GM12801 (cell line): ENCODE measurements around the gene OPCML.

ENCODE experiments used
- TF ChIP-seq, protein P1 (sequence below): IDR thresholded peaks from one replicate; pipeline ENCODE4 v1.5.1; 2011; ENCODE audit warnings: control low read depth; ENCODE audit not compliant: insufficient read length; ENCODE audit errors: extremely low read depth

The OPCML gene

DNA sequence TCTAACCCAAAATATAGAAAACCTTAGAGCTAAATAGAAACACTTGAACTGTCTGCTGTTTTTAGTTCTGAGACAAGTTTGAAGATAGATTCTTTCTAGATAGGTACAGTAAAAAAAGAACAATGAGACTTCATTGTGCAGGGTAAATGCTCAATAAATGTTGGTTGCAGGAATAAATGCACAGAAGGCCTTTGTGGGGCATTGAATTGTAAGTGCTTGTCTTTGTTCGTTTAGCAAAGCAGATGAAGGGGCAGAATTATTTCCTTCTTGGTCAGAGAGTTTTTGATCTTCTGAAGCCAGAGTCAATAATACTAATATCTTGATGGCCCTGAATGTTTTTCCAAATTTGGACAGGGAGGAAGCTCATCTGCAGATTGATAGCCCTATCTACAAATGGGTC, 340.4 kb downstream of the OPCML start:
- TF ChIP-seq, protein P1, sequence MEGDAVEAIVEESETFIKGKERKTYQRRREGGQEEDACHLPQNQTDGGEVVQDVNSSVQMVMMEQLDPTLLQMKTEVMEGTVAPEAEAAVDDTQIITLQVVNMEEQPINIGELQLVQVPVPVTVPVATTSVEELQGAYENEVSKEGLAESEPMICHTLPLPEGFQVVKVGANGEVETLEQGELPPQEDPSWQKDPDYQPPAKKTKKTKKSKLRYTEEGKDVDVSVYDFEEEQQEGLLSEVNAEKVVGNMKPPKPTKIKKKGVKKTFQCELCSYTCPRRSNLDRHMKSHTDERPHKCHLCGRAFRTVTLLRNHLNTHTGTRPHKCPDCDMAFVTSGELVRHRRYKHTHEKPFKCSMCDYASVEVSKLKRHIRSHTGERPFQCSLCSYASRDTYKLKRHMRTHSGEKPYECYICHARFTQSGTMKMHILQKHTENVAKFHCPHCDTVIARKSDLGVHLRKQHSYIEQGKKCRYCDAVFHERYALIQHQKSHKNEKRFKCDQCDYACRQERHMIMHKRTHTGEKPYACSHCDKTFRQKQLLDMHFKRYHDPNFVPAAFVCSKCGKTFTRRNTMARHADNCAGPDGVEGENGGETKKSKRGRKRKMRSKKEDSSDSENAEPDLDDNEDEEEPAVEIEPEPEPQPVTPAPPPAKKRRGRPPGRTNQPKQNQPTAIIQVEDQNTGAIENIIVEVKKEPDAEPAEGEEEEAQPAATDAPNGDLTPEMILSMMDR, result no peak

DNA sequence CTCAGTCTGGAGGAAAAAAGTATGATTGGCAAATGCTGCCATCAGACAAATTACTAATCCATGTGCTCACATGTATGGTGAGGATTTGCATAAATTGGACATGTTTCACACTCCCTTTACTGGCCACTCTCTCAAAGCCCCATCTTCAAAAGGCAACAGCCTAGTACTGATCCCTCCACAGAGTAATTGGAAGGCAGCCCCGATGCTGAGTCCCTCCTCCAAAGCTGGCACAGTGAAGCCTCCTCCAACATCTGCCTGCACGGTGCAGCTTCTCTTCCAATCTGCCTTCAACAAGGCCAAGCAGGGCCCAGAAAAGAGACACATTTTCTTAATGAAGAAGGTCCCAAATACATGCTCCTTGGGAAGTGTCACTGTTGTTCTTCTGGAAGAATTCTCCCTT, 350.6 kb downstream of the OPCML start:
- TF ChIP-seq, protein P1, result no peak

DNA sequence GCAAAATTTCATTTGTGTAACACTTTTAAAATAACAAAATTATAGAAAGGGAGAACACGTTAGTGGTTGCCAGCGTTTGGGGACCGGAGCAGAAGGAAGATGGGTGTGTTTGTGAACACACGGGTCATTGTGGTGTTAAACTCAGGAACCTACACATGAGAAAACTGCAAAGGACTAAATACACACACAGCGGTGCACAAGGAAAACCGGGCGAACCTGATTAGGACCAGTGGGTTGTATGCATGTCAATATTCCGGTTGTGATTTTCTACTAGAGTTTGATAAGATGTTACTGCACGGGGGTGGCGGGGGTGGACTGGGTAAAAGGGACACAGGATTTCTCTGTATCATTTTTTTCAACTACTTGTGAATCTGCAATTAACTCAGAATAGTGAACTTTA, 351.2 kb downstream of the OPCML start:
- TF ChIP-seq, protein P1, result no peak

DNA sequence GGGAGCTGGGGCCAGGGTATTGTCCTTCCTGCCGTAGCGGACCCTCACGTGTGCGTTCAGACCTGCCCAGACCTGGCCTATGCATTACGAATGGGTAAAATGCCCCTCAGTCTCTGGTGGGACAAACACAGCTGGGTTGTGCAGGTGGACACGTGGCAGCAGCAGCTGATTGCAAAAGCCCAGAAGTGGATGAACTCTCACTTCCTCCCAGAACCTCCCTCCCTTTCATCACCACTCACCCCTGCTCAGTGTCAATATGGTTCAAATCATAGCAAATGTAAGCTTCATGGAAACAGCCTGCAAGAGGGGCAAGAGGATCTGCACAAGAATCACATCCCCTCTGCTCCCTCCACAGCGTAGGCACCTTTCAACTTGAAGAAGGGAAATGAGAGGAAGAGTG, 352.1 kb downstream of the OPCML start:
- TF ChIP-seq, protein P1, result no peak

DNA sequence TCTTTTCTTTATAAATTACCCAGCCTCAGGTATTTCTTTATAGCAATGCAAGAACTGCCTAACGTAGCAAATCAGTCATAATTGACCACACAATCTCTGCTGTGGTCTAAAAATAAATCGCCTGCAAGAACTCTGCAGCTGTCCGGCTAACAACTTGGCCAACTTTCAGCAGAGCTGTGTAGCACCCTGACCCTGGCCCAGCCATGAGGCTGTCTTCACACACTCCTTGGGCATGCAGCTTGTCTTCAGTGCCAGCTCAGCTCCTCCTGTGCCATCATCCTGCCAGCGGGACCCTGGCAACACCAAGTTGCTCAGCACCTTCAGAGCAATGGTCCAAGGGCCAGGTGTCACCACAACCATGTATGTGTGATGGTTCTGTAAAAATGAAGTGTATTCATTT, 355.6 kb downstream of the OPCML start:
- TF ChIP-seq, protein P1, result no peak

DNA sequence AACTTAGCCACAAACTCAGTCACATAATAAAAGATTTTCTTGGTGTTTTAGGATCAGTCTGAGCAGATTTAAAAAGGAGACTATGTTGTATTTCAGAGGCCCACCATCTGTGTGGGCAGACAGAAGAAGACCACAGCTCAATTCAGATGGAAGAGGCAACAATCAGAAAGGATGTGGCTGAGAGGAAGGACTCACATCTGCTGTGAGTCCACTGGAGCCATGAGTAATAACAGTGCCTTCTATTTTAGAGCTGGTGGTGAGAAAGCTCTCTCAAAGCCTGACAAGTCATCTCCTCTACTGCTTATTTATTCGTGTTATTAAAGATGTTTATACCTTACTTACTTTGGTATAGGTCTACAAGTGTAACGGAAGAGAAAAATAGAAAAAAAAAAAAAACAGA, 357.2 kb downstream of the OPCML start:
- TF ChIP-seq, protein P1, result no peak

DNA sequence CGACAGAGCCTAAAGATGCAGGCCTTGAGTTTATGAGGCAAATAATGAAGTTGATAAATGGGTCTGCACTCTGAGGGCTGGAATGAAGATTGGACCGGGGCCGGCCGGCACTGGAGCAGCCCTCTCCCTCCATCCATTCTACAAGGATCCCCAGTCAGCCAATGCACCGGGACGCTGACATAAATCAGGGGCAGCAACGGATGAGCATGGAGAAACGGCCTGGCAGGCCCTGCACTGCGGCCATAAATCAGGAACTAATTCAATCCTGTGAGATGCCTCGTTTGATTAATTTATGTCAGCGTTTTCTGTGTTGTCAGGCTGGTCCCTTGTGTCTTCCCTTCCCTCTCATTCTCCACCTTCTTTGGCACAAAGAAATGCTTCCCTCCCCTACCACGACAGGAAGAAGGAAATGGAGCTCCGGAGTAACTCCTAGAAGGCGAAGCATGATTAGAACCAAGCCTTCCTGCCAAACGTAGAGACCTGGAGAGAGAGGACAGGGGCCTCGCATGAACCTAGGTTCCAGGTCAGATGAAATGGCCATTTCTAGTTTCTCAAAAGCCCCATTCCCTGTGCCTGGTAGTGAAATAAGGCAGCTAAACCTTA, 358.4 kb downstream of the OPCML start:
- TF ChIP-seq, protein P1, result no peak
